IPS-NIHi11 (cell line): ENCODE data around the gene GAB3.
A peak's percentile ranks its signal among the peaks of the same experiment; 100 is the strongest.
"Not testable (repeated sequence)": the region's sequence is repeated elsewhere in the genome, so short reads cannot be mapped to it uniquely, and the experiment has no call there.

Experiments used
- DNase-seq: peaks from one replicate; pipeline ENCODE4 v3.0.0; 2012; ENCODE audit warnings: mixed read lengths, low spot score

Gene GAB3

DNA sequence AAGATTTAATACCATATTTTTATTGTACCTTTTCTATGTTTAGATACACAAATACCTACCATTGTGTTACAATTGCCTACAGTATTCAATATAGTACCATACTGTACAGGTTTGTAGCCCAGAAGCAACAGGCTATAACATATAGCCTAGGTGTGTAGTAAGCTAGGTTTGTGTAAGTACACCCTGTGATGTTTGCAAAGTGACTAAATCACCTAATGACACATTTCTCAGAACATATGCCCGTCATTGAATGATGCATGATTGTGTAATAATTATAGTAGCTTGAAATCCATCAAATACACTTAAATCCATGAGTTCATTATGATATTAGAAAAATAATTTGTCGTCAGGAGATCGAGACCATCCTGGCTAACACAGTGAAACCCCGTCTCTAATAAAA lies 30.8 kb downstream of the GAB3 start:
- no peak for DNase-seq

DNA sequence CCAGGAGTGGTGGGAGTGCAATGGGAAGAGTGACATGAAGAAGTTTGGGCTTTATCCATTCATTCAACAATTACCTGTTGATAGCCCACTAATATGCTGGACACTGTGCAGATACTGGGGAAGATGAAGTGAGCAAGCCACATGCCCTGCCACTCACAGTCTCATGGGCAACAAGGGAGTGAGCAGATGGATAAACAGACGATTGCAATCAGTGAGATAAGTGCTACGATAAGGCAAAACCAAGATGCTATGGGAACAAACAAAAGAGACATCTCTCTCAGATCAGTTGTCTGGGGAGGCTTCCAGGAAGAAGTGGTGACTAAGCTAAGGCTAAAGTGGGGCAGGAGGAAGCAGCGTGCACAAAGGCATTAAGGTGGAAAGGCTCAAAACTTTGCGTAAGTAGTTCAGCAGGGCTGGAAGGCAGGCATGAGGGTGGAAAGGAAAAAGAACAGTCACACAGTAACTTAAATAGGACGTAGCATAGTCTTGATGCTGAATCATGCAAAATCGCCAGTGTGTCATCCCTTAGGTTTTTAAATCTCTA lies 31.7 kb downstream of the GAB3 start:
- DNase-seq = no peak

DNA sequence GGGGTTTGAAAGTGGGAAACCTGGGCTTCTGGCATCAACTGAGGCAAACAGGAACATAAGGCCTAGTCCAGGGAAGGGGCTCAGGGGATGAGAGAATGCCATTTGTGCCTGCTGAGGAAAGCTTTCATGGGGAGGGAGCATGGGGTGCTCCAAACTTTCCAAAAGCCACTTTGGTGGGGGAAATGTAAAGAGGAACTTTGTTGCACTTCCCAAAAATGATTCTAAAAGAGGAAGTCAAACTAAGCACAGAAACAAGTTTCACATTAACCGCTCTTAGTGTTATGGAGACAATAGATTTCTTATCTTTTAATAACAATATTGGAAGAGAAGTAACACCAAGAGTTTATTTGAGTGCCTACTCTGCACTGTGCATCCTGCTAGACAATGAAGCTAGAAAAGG lies 32.3 kb downstream of the GAB3 start:
- no peak for DNase-seq

DNA sequence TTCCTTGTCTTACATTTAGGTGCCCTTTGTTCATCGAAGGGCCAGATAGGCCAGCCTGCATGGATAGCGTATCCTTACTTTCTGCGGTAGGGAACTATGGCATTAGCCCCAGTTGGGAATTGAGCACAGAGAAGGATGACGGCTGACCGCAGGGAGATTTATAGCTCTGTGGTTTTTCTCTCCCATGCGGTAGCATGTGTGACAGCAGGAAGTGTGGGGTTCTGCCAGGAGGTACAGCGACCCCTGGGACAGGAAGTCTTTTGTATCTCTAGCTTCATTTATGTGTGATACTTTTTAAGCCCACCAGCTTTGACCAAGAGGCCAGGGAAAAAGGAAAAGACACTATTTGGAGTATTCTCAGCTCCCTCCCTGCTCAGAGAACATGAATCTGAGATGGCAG lies 33.1 kb downstream of the GAB3 start:
- no peak for DNase-seq

DNA sequence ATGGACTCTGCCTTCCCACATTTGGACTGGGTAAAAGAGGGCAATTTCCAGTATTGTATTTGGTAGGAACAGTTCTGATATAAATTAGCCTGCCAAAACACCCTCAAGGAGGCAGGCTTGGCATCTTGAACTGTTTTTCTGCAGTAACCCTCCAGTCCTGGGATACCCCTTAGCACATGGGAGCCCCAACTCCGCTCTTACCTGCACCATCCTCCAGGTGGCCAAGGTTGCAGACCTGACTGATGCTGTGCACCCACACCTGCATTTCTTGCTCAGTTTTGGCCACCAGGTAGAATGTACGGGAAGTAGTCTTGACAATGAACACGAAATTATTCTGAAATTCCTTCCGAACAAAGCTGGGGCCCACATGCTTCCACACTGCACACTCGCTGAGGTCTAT lies 35.1 kb downstream of the GAB3 start:
- no peak for DNase-seq

DNA sequence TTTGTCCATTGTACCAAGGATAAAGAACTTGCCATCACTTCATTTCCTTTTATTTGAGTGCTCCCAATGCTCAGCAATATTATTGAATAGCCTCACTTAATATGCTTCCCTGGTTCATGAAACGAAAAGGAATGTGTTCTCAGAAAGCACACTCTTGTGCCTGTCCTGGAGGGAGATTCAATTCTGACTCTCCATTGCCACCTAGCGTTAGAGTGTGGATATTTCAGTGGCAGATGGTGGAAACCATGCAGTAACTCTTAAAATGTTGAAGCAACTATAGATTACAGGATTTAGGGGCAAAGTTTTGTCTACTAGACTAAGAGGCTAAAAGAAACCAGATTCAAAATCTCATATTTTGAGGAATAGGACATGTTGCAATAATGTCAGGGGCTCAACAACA lies 36.0 kb downstream of the GAB3 start:
- DNase-seq = peak; percentile 63

DNA sequence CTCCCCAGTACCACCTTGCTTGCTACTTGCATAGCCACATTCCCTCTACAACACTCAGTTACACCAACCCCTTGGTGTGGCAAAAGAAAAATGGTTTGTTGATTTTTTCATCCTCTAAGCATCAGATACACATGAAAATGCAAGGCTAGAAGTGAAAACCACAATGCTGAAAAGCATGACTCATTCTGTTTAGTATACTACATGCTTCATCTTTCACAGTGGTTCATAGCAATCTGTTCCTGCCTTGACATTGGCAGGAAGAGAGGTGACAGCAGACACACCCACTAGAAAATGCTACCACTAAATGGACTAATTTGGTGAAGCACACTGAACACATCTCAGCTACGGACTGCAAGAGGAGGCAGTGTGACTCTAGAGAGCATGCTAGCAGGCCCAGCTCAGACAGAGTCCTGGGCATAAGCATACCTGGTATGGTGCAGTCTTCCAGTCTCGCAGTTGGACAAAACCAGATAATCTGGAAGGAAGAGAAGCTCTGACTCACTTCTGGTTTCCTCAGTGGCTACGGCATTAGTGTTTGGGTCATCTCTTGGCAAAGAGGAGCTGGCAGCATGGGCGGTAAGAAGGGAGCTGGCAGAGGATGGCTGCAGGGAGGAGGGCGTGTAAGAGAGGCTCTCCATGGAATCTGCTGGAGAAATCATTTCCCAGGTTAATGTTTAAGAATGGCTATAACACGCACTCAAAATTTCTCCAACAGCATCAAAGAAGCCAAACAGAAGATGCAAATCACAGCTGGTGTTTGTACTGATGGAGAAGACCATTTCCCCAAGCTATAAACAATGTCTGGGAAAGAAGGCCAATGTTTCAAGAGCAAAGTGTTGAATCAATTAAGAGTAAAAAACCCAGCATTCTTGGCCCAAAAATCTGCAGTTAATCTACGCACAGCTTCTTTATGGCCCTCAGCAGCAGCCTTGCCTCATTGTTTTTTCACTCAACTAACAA lies 37.8 kb downstream of the GAB3 start:
- no peak for DNase-seq

DNA sequence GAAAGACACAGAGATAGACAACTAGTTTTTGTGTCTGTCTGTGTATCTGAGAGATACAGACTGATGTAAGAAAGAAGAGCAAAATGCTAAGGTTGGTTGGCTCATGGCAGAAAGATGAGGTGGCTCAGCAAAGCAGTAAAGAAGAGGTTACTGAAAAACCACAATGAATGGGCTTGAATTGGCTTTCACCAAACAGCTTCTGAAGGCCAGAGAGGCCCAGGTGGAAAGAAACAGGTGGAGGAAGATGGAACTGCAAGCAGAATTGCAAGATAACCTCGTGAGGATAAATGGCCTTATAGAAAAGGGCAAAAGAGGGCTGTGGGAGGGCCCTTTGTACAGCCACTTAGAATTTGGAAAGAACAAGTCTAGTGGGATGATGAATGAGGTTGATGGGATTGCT lies 39.6 kb downstream of the GAB3 start:
- no peak for DNase-seq

DNA sequence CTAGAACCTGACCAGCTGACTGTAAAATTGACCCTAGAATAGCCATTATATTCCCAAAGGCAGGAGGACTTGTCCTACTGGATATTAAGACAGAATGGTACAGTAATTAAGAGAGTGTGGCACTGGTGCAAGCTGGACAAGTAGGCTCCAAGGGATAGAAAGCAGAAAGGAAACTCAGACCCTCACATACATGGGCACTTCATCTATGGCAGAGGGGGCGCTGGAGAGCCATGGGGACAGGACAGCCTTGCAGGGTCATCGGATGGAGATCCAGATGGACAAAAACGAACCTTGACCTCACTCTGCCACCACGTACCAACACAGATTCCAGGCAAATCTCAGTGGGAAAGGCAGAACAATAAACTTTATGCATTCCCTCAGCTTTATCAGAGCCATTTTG lies 40.6 kb downstream of the GAB3 start:
- DNase-seq = no peak

DNA sequence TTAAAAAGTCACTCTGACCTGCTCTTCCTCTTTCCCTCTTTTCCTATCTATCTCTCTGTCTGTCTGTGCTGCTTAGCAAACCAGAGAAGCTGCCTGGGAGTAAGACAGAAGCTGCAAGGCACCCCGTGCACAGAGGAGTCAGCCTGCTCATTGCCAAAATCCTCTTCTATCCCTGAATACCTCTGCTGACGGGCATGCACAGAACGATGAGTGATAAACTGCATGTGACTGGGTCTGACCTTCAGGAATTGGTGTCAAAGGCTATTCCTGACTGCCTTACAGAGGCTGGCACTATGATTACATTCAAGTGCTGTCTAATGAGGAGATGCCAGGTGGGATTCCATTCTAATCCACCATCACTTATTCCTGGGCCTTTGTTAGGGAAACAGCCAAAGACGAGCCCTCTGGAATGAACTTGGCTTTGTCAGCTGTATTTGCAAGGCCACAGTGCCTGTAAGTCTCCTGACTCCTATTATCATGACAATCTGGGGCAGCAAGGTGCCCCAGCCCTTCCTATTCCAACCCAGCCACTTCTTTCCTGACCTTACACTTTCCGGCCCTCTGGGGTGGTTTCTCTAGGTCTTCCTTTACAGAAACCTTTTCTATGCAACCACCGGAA lies 52.1 kb downstream of the GAB3 start:
- peak; percentile 34 for DNase-seq

DNA sequence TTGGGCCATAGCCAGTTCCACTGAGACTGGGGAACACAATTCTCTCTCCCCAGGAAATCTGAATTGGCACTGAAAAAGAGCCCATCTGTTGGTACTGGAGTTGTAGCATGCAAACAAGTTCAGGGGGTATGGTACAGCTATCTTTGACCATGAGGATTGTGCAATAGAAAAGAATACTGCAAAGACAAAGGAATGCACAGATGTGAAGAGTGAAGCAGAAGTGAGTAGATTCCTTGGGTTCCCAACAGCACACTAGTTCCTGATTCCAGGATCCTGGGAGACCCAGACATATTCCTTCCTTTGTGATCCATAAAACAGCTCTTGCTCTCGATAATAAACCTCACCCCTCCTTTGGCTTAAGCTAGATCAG lies 54.2 kb downstream of the GAB3 start:
- no peak for DNase-seq

DNA sequence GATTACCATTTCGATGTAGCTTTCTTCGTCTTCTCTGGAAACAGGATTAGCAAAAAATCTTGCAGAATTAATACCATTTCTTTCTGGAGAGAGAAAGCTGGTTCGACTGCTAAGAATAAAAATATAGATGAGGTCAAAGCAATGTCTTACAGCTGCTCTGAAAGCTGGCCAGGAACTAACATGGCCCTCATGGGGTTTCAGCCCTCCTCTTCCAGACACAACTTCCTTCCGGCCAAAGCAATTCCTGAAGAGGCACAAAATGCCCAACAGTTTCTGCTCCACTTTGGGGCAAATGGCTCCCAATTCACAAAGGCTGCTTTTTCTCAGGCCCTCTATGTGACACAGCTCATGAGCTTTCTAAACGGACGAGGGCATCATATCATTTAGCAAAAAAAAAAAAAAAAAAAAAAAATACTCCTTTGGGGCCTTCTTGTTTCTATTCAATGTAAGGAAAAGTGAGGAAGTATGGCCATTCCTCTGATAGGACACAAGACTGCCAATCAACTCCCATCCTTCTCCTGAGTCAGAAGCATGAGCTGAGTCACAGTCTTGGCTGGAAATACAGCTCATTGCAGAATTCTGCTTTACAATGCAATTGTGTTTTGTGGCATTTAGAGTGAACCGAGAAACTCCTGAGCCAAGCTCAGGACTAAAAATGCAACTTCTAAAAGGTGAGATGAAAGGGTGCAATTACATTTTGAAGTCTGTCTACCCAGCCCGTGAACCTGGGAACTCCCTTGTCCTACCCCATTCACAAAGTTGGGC lies 54.8 kb downstream of the GAB3 start:
- DNase-seq = no peak

DNA sequence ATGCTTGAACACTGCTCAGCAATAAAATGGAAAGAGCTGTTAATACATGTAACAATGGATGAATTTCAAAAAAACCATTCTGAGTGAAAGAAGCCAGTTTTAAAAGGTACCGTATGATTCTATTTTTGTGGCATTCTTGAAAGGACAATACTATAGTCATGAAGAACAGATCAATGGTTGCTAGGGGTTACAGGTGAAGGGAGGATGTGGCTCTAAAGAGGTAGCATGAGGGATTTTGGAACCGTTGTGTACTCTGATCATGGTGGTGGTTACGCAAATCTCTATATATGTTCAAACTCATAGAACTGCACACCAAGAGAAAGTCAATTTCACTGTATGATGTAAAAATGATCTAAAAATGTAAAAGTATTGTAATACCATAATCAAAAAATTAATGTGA lies 57.5 kb downstream of the GAB3 start:
- no peak for DNase-seq

DNA sequence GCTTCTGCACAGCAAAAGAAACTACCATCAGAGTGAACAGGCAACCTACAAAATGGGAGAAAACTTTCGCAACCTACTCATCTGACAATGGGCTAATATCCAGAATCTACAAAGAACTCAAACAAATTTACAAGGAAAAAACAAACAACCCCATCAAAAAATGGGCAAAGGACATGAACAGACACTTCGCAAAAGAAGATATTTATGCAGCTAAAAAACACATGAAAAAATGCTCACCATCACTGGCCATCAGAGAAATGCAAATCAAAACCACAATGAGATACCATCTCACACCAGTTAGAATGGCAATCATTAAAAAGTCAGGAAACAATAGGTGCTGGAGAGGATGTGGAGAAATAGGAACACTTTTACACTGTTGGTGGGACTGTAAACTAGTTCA lies 60.4 kb downstream of the GAB3 start:
- not testable (repeated sequence) for DNase-seq

DNA sequence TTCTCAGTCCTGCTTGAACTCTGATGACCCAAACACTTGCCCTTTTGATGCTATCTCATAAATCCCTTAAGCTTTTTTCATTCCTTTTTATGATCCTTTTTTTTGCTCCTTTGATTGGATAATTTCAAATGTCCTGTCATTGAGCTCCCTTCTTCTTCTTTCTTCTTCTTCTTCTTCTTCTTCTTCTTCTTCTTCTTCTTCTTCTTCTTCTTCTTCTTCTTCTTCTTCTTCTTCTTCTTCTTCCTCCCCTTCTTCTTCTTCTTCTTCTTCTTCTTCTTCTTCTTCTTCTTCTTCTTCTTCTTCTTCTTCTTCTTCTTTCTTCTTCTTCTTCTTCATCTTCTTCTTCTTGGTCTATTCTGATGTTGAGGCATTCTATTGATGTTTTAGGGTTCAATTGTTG lies 78.8 kb downstream of the GAB3 start:
- not testable (repeated sequence) for DNase-seq

DNA sequence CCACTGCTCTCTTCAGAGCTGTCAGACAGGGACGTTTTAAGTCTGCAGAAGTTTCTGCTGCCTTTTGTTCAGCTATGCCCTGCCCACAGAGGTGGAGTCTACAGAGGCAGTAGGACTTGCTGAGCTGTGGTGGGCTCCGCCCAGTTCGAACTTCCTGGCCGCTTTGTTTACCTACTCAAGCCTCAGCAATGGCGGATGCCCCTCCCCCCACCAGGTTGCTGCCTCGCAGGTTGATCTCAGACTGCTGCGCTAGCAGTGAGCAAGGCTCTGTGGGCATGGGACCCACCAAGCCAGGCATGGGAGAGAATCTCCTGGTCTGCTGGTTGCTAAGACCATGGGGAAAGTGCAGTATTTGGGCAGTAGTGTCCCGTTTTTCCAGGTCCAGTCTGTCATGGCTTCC lies 80.0 kb downstream of the GAB3 start:
- DNase-seq = not testable (repeated sequence)

DNA sequence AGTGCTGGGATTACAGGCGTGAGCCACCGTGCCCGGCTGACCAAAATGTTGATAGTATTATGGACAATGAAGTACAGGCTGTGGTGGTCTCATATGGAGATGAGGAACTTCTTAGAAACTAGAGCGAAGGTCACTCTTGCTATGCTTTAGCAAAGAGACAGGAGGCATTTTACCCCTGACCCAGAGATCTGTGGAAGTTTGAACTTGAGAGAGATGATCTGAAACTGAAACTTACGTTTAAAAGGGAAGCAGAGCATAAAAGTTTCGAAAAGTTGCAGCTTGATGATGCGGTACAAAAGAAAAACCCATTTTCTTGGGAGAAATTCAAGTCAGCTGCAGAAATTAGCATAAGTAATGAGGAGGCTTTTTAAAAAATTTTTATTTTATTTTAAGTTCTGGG lies 89.0 kb downstream of the GAB3 start:
- no peak for DNase-seq

DNA sequence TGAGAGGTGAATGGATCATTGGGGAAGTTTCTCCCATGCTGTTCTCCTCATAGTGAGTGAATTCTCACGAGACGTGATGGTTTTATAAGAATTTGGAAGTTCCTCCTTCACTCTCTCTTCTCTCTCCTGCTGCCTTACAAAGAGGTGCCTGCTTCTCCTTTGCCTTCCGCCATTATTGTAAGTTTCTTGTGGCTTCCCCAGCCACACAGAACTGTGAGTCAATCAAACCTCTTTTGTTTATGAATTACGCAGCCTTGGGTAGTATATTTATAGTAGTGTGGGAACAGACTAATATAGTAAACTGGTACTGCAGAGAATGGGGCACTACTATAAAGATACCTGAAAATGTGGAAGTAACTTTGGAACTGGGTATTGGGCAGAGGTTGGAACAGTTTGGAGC lies 89.7 kb downstream of the GAB3 start:
- DNase-seq = no peak

DNA sequence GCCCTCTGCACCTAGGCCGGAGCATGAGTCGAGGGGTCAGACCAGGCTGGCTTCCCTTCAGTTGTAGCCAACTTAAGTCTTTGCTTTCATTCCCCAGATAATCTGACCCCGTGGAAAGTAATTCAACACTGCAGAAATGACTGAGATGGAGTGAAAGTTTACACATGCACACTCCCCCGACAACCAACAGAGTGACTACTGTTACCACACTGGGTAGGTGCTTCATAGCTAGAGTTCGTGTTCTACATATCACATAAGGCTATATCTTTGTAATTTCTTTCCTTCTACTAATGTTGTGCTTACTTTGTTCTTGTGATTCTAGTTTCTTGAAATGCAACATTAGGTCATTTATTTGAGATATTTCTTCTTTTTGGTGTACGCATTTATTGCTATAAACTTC lies 90.3 kb downstream of the GAB3 start:
- no peak for DNase-seq

DNA sequence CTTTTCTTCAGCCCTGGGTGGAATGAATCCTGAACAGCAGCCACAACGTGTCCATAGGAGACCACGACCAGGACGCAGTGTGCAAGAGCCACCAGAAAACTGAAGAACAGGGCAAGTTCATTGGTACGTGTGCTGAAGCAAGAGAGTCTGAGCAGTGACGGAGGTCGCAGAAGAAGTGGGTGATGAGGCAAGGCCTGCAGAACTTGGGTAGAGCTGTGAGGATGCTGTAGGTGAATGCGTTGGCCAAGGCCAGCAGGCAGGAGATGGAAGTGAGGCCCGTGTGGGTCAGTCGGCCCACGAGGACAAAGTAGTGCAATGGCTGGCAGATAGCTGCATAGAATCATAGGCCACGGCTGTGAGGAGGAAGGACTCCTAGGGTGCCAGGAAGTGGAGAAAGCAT lies 91.9 kb downstream of the GAB3 start:
- DNase-seq = no peak

DNA sequence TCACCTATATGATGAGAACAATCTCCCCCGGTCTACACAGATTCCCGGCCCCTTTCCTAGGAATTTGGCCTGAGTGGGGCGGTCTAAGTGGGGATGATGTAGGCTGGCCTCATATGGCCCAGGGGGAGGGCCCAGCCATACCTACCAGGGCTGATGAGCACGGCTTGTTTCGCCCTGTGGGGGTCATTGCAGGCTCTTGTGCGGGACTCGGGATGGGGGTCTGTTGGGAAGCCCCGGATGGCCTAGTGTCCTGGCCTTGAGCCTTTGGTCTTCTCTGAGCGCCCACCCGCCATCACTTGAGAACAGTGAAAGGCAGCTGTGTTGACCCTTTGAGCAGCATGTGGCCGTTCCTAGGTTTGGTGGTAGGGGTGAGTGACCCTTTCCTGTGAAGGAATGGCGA lies 92.7 kb downstream of the GAB3 start:
- DNase-seq = no peak

DNA sequence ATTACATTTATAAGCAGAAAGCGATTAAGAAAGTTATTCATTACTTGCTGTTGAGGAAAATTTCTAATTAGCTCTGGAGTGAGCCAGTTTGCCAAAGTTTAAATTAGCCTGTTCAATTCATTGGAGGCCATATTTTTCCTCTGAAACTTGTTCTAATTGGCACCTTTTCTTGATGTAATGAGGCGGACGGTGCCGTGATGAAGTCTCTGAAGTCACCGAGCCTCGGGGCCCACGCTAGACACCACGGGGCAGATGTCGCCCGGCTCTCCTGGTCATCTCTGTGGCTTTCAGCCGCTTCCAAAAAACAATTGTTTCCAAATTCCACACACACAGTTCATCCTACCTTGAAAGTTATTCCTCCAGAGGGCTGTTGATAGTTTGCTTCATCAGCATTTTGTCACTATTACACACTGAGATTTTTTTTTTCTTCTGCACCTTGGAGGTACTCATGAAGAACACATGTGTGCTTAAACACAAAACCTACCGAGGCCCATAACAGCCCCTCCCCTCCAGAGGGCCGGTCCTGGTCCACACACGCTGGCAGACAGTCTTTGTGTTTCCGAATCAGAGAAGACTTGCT lies 93.6 kb downstream of the GAB3 start:
- no peak for DNase-seq
